Right kidney (tissue), 1 donor: Measurements from ENCODE around the gene SULT1A2.
"Not testable (repeated sequence)": the region's sequence is repeated elsewhere in the genome, so short reads cannot be mapped to it uniquely, and the experiment has no call there.

Experiments used
- DNase-seq: peaks from one replicate; pipeline ENCODE4 v3.0.0-alpha.2; 2016

The SULT1A2 gene

DNA sequence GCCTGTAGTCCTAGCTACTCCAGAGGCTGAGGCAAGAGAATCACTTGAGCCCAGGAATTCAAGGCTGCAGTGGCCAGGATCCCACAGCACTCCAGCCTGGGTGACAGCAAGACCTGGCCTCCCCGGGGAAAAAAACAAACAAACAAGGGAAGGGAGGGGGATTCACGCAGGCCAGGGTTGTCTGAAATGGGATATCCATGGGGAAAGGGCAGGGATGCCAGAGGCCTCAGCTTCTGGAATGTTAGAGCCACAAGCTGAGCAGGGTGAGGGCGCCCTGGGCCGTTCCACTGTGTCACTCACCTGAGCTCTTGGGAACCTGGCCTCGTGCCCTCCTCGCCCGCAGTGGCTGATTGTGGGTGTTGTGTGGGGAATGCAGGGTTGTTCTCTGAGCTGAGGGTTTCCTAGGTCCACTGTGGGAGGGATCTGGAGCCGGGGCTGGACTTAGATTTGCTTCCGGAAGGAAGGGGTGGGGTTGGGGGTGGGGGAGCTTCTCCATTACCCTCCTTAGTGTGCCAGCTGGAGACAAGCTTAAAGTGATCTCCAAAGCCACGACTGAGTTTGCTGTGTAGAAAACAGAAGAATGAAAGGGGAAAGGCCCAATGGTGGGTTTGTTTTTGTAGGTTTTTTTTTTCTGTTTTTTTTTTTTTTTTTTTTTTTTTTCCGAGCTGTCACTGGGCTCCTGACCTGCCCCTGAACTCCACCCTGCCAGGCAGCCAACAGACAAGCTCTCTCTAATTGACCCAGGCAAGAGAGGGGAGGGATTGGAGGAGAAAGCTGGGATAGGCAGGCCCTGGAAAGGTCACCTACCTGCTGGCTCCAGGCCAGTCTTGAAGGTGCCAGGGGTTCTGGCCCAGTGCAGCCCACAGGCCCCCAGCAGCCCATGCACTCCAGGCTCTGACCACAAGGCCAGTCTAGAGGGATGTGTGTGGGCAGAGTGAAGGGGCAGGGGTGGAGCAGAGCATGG lies 13.1 kb upstream of the SULT1A2 start, which contains the start of gene SULT1A1:
TSS of gene SULT1A1 (minus strand) at position 414 of the 964 bp plus-strand sequence. CDS start 1,189 bp downstream, outside the sequence.
- DNase-seq: peak; percentile 53

DNA sequence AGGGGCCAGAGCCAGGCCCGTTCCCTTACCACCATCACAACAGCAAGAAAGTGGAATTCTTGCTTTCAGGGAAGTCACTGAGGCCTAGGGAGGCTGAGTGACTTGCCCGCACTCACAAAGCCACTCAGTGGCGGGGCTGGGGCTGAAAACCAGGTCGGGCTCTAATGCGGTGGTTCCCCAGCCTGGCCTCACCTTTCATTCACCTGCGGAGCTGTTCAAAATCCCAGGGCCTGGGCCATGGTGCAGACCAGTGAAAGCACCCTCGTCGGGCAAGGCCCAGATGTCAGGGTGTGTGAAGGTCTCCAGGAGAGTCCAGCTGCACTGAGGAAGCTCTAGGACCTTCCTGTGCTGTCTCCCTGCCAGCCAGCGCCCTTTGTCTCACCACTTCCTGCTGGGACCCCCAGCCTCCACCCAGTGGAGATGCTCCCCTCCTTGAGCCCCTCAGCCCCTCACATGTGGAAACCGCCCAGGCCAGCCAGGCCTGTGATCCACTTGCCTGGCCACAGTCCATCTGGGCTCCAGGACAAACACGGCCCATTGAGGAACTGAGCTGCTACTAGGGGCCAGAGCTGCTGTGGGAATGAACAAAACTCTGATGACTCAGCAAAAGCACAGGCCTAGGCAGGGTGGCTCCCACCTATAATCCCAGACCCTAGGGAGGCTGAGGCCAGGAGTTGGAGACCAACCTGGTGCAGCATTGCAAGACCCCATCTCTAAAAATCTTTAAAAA lies 12.2 kb upstream of the SULT1A2 start:
- not testable (repeated sequence) for DNase-seq

DNA sequence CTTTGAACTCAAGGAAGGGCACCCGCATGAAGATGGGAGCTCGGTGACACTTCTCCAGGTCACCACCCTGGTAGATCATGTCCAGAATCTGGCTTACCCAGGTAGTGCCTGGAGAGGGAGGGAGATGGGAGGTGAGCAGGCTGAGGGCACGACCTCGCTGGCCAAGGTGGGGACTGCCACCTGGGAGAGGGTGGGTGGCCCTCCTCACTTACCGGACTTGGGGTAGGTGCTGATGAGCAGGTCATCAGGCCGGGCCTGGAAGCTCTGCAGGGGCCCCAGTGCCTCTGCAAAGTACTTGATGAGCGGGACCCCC lies 11.6 kb upstream of the SULT1A2 start:
- not testable (repeated sequence) for DNase-seq

DNA sequence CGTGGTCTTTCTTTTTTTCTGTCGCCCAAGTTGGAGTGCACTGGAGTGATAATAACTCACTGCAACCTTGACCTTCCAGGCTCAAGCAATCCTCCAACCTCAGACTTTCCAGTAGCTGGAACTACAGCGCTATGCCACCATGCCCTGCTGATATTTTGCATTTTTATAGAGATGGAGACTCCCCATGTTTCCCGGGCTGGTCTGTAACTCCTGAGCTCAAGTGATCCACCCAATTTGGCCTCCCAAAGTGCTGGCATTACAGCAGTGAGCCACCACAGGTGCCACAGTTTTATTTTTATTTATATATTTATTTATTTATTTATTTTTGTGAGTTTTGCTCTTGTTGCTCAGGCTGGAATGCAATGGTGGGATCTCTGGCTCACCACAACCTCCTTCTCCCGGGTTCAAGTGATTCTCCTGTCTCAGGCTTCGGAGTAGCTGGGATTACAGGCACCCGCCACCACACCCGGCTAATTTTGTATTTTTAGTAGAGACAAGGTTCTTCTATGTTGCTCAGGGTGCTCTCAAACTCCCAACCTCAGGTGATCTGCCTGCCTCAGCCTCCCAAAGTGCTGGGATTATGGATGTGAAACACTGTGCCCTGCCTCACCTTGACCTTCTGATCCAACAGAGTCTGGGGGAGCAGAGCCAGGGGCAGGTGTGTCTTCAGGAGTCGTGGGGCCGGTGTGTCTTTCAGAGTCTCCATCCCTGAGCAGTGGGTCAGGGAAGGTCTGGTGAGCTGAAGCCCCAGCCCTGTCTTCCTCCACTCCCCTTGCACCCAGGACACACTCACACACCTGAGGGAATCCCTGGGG lies 11.0 kb upstream of the SULT1A2 start:
- not testable (repeated sequence) for DNase-seq

DNA sequence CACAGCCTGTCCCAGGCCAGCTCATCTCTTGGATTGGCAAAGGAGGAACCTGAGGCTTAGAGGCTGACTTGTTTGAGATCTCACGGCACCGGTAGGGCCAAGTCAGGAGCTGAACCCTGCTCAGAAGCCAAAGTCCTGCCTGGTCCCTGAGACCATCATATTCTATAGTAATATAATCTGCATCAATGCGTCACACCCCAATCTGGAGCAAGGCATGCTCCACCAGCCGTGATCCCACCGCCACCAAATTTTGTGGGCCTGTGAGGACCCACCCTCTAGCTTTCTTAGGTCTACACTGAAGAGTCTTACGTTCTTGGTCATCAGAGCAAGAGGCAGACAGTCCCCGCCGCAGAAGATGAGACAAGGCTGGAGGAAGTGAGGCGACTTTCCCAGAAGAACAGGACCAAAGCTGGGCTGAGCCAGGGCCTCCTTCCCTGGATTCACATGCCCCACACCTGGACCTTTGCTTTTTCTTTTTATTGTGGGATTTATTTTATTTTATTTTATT lies 10.3 kb upstream of the SULT1A2 start:
- no peak for DNase-seq

DNA sequence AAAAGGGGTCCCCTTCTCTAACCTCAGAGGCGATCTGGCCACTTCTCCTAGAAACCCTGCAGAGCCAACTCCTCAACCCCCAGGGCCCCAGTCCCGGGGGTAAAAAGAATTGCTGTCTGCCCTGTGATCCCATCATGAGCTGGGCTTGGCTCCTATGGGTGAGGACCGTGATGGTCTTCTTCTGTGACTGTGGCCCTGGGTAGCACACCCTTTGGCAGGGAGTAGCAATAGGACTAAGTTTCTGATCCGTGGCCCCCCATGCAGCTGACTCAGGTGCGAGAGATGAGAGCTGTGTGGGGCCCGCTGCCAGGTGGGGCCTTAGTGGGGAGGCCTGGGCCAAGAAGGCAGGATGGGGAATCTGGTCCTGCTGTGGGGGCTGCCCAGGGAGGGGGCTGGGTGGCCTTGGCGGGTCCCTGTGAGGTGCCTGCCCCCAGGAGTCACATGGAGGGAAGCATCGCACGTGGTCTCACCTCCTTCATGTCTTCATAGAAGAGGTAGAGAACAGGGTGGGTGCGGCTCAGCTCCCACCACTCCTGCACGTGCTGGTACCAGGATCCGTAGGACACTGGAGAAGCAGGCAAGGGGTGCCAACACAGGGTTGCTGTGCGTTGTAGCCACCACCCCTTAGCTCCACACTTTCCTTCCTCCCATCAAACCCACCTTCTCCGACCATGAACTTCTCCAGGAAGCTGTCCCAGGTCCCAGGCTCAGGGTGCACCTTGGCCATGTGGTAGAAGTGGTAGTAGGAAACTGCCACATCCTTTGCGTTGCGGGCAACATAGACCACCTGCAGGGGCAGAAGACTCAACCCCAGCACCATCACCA lies 9.7 kb upstream of the SULT1A2 start:
- DNase-seq: no peak

DNA sequence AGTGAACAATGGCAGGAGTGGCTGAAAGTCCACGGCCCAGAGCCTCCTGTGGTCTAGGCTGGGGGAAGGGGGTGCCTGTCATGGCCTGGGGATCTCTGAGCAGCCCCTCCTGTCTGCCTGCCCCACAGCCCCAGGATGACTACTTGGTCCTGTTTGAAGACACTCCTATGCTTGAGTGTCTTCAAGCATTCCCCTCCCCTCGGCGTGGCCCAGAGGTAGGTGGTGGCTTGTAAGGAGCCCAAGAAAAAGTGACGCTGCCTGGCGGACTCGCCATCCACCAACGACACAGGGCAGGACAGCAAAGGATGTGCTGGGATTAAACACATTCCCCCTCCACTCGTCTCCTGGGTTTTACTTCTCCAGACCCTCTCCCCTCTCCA lies 7.3 kb upstream of the SULT1A2 start:
- DNase-seq: no peak

DNA sequence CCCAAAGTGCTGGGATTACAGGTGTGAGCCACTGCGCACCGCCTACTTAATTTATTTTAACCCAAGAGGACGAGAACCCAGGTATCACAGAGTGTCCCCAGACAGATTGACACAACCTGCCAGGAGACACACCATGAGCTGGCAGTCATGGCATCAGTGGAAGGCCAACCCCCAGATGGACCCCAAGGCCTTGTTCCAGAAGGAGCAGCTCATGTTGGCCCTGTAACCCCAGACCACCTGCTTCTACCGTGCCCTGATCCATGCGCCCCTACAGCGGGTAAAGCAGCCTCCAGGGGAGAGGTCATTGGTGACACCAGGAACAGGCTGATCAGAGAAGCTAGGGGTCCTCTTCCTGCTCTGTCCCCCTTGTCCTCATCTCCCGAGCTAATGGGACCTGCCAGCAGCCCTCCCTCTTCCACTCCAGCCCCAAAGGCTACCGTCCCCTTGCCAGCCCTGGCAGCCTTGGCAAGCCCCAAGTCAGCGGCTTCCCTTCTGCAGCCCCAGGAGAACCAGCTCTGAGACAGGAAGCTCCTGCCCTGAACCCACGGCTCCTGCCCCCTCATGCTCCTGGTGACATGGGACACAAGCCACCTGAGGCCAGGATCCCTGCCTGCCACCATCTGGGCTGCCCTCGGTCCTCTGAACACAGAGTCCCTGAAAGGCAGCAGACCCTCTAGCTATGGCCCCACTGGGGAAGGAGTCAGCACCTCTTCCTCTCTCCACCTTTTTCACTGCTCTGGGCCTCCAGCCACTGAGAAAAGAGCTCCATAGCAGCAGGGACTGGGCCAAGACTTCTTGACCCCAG lies 6.7 kb upstream of the SULT1A2 start:
- no peak for DNase-seq

DNA sequence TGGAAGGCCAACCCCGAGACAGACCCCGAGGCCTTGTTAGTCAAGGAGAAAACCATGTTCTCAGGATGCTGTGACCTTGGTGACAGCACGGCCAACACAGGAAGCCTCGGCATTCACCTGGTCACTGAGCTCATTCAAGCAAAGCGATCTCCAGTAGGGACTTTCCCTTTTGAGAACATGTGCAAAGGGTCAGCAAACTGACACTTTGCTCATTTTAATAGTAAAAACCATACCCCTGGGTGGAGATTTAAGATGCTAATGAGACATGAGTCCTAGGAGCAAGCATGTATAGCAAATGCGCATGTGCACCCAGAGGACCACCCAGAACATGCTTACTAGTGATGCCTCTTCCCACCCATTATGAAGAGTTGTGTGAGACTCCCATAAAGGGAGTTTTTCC lies 5.7 kb upstream of the SULT1A2 start:
- DNase-seq: no peak

DNA sequence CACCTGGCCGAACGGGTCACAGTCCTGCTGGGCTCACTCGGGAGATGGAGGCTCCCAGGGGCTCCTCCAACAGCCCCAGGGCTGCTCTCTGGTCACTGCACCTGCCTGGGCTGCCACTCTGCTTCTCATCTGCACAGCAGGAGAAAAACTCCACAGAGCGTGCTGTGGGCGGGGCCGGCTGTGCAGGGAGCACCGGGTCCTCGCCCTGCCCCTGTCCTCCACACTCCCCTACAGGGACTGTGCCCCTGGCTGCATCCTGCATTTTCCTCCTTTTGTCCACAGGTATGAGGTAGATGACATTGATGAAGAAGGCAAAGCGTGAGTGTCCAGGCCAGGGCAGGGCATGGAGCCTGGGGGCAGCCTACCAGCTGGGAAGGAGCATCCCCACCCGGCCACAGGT lies 5.2 kb upstream of the SULT1A2 start:
- not testable (repeated sequence) for DNase-seq

DNA sequence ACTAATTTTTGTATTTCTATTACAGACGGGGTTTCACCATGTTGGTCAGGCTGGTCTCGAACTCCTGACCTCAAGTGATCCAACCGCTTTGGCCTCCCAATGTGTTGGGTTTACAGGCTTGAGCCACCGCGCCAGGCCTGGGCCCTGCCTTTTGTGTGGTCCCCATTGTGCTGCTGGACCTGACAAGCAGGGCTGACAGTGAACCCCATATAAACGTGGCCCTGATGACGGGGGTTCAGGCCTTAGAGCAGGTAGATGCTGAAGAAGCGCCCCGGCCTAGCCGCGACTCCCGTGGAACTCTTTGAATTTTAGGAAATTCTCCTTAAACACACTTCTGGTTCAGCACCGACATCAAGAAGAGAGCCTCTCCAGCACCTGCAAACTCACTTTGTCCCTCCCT lies 4.7 kb upstream of the SULT1A2 start:
- not testable (repeated sequence) for DNase-seq

DNA sequence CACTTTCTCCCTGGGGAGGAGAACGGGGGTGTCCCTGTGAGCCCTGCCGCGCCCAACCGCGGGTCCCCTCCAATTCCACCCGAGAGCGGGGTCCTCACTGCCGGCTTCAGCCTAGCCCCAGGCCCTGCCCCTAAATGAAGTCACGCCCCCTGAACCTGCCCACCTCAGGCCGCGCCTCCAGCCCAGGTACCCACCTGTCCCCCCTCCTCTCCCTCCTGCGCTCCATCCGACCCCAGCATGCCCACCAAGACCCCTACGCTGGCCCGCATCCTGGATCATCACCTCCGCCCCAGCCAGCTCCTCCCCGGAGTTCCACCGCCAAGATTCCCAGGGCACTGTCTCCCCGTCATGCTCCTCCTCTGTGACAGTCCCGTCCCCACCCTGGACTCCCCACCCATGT lies 4.1 kb upstream of the SULT1A2 start:
- not testable (repeated sequence) for DNase-seq

DNA sequence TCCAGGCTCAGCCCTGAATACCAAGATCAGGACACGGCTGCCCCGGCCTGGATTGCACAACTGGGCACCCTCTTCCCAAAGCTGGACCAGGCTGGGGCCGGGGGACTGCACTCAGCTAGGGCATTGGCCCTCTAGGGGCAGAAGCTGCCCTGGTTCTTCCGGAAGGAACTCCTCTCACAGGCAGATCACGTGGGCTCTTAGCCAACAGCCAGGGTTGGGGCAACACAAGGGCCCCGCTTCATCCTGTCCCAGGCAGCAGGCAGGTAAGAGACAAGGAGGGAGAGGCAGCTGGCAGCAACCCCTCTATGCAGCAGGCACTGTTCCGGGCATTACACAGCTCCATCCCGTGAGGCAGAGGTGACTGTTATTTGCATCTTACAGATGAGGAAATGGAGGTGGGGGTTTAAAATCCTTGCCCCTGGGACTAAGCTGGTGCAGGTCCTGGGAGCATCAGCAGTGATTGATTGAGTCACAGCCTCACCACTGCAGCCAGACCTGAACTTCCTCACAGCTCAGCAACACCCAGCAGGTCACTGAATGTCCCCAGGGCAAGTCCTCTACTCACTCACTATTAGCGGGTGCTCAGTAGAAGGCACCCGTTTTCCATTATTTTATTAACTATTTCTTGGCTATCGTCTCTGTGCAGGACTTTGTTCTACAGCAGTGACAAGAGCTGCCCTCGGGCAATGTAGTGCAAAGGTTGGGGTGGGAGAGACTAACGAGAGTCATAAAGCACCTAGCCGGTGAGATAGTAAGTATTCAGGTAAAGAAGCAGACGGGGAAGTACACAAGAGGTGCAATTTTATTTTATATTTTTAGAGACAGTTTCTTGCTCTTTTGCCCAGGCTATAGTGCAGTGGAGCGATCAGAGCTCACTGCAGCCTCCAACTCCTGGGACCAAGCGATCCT lies 2.8 kb upstream of the SULT1A2 start:
- not testable (repeated sequence) for DNase-seq

DNA sequence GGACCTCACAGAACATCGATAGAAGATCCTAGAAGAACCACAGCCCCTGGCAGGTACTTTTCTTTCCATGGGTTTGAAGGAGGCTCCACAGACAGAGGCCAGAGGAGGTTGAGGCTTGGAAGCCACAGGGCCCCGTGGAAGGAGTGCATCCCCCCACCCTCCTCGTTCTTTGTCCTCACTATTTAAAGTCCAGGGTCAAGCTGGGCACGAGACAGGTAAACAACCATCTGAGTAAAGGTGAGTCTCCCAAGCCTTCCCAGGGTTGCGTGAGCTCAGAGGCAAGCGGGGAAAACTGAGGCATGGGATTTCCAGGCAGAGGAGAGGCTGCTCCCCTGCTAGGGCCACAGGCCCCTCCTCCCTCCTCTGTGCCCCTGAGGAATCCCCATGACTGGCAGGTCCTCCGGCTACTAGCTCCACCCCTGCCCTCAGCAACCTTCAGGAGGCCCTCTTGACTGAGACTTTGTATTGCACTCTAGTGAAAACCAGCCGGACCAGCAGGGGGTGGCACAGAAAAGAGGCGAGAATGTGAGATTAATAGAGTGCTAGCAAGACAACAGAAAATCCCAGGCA lies 927 bp upstream of the SULT1A2 start:
- no peak for DNase-seq

DNA sequence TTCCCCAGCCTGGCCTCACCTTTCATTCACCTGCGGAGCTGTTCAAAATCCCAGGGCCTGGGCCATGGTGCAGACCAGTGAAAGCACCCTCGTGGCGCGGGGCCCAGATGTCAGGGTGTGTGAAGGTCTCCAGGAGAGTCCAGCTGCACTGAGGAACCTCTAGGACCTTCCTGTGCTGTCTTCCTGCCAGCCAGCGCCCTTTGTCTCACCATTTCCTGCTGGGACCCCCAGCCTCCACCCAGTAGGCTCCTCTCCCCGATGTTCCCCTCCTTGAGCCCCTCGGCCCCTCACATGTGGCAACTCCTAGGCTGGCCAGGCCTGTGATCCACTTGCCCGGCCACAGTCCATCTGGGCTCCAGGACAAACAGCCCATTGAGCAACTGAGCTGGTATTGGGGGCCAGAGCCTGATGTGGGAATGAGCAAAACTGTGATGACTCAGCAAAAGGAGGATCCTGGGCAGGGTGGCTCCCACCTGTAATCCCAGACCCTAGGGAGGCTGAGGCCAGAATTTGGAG lies 677 bp downstream of the SULT1A2 start:
- no peak for DNase-seq

DNA sequence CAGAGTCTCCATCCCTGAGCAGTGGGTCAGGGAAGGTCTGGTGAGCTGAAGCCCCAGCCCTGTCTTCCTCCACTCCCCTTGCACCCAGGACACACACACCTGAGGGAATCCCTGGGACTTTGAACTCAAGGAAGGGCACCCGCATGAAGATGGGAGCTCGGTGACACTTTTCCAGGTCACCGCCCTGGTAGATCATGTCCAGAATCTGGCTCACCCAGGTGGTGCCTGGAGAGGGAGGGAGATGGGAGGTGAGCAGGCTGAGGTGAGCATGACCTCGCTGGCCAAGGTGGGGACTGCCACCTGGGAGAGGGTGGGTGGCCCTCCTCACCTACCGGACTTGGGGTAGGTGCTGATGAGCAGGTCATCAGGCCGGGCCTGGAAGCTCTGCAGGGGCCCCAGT lies 1.4 kb downstream of the SULT1A2 start:
- not testable (repeated sequence) for DNase-seq

DNA sequence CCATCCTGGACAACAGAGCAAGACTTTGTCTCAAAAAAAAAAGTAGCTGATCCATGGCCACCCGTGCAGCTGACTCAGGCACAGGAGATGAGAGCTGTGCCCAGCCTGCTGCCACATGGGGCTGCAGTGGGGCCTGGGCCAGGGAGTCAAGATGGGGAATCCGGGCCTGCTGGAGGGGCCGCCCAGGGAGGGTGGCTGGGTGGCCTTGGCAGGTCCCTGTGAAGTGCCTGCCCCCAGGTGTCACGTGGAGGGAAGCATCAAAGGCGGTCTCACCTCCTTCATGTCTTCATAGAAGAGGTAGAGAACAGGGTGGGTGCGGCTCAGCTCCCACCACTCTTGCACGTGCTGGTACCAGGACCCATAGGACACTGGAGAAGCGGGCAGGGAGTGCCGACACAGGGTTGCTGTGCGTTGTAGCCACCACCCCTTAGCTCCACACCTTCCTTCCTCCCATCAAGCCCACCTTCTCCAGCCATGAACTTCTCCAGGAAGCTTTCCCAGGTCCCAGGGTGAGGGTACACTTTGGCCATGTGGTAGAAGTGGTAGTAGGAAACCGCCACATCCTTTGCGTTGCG lies 3.8 kb downstream of the SULT1A2 start:
- DNase-seq: no peak

DNA sequence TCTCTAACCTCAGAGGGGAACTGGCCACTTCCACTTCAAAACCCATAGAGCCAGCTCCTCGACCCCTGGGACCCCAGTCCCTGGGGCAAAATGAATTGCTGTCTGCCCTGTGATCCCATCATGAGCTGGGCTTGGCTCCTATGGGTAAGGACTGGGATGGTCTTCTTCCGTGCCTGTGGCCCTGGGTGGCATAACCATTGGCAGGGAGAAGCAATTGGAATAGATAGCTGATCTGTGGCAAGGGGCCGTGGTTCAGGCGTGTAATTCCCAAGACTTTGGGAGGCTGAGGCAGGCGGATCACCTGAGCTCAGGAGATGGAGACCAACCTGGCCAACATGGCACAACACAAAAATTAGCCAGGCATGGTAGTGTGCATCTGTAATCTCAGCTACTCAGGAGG lies 4.3 kb downstream of the SULT1A2 start:
- DNase-seq: no peak

DNA sequence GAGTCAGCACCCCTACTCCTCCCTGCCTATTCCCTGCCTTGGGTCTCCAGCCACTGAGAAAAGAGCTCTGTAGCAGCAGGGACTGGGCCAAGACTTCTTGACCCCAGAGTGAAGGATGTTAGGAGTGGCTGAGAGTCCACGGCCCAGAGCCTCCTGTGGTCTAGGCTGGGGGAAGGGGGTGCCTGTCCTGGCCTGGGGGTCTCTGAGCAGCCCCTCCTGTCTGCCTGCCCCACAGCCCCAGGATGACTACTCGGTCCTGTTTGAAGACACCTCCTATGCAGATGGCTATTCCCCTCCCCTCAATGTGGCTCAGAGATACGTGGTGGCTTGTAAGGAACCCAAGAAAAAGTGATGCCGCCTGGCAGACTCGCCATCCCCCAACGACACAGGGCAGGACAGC lies 5.5 kb downstream of the SULT1A2 start:
- DNase-seq: no peak
